HG02970 (cell line): Measurements from ENCODE around the gene FER1L5.

ENCODE experiments used
- ATAC-seq: cut with Tn5 transposase; IDR thresholded peaks from one replicate; pipeline ENCODE4 v1.9.1; 2021; ENCODE audit warnings: mild to moderate bottlenecking, moderate library complexity, moderate number of reproducible peaks; ENCODE audit not compliant: unreplicated experiment, low FRiP score

Gene FER1L5

DNA sequence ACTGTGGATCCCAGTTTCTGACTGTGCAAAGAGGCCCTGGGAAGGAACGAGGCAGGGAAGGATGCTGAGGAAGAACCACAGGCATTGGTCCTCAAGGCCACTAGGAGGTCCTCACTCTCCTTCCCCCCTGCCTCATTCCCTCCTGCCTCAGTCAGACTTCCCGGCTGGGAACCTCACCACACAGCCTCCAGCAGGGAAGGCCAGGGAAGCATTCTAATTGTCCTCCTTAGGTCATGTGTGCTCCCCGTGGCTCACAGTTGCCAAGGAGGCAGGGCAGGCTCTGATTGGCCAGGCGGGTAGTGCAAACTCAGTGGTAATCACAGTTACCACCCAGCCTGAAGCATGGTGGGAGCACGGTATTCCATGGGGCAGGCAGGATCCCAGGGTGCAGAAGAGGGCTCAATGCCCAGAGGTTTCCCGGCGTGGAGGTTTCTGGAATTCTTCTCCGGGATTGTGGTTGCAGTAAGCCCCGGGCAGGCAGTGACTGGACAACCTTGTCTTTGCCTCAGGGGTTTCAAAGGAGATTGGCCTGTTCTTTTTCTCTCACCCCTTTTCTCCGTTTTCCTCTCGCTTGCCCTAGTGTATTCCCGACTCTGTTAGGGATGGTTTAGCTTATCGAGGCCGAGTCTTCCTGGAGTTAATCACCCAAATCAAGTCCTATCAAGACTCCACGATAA is 27.1 kb downstream of the FER1L5 start:
- no peak for ATAC-seq

DNA sequence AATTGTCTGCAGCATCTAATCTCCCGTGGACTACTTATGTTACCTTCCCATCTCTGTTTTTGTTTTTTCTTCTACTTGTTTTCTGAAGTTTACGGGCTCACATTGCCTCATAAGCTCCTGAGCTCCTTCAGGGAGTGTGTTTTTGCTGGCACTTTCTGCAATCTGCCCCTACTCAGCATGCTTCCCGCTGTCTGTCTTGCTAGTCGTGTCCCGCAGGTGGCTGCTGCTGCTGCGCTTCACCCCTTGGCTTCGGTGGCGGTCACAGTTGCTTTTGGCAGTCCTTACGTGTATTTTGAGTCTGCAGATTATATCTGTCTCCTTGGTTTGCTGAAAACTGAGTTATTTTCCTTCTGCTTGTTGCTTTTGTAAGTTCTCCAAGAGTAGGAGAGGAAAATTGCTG is 37.3 kb downstream of the FER1L5 start:
- ATAC-seq, result no peak

DNA sequence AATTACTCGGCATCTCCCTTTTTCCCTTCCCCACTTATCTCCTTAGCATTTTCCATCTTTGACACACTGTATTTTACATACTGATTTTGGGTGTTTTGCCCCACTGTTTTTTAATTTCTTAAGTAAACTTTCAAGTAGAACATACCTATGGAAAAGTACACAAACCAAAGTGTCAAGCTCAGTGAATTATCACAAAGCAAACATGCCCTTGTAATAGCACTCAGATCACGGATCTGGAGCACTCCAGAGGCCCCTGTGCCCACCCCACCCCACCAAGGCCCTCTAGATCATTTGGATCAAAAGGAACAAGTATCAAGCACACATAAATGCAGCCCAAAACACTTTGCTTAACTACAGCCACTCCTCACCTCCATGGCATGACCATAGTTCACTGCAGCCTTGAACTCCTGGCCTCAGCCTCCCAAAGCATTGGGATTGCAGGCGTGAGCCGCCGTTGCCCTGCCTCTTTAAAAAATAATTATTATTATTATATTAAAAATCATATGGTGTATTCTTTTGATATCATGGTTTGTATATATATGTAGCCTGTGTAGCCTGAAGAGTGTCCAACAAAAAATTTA is 38.1 kb downstream of the FER1L5 start:
- ATAC-seq, result no peak

DNA sequence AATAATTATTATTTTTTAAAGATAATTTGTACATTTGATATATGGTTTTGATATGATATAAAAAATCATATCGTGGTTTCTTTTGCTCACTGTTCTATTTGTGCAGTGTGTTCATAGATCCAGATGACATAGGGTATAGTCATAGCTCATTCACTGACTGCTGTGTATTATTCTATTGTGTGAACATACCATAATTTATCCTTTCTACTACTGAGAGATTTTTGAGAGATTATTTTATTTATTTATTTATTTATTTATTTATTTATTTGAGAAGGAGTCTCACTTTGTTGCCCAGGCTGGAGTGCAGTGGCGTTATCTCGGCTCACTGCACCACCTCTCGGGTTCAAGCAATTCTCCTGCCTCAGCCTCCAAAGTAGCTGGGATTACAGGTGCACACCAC is 39.0 kb downstream of the FER1L5 start:
- no peak for ATAC-seq

DNA sequence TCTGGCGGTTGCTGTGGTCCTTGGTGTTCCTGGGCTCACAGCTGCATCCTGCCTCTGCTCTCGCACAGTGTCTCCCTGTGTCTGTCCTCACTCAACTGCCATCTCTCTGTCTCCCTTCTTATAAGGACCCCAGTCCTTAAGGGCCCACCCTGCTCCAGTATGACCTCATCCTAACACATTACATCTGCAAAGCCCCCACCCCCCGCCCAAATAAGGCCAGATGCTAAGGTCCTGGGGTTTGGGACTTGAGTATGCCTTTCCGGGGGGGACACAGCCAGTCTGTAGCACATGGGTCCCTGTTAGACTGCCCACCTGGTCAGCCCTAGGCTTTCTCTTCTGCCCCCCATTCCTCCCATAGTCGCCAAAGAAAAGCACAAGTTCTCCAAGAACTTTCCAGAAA is 40.7 kb downstream of the FER1L5 start:
- no peak for ATAC-seq

DNA sequence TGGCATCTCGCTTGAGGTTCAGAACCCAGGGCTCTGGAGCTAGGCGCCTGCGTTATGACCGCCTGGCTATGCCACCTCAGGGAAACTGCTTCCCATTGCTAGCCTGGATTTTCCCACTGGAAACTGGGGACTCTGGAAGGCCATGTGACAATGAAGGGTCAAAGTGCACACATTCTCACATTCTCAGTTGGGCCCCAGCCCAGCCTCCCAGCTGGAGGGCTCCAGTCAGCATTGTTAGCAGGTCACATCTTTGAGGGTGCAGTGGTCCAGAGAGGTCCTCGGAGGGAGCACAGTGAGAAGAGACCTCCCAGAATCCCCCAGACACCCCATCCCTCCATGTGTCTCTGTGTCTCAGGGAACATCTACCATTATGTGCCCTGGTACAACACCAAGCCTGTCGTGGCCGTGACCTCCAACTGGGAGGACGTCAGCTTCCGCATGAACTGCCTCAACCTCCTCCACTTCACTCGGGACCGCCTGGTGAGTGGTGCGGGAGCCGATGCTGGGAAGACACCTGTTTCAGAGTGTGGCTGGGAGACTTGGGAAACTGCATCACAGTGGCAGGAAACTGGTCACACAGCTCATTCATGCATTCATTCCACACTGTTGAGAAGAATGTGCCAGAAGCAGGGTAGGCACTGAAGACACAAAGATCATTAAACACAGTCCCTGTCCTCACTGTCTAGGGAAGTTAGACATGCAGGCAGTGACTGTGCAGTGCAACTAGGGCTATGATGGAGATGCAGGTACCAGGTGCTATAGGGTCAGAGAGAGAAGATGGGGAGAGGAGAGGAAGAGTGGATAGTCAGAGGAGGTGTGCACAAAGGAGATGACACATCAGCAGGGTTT is 41.6 kb downstream of the FER1L5 start:
- ATAC-seq, result no peak

DNA sequence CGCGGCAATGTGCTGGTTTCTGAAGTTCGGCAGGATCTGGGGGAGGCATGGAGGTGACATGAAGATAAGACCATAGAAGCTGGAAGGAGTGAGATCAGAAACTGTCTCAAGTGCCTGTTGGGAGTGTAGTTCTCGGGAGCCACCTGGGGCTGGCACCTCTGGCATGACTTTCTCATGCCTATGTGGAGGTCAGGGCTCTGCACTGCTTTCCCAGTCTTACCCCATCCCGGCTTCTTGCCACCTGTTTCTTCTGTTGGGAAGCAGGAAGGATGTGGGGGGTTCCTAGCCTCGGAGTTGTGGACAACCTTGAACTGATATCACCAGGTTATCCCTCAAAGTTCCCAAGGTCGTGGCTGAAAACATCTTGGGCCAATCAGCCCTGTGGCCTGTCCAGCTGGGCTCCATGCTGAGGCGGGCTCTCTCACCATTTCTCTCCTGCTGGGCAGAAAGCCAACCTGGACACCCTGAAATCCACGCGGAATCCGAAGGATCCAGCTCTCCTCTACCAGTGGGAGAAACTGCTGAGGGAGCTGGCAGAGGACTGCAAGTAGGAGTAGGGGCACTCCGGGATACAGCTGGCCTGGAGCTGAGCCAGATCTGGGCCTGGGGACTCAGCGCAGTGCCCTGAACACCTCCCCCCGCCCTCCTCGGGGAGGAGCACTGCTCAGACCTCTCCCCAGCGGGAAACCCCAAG is 42.5 kb downstream of the FER1L5 start:
- no peak for ATAC-seq

DNA sequence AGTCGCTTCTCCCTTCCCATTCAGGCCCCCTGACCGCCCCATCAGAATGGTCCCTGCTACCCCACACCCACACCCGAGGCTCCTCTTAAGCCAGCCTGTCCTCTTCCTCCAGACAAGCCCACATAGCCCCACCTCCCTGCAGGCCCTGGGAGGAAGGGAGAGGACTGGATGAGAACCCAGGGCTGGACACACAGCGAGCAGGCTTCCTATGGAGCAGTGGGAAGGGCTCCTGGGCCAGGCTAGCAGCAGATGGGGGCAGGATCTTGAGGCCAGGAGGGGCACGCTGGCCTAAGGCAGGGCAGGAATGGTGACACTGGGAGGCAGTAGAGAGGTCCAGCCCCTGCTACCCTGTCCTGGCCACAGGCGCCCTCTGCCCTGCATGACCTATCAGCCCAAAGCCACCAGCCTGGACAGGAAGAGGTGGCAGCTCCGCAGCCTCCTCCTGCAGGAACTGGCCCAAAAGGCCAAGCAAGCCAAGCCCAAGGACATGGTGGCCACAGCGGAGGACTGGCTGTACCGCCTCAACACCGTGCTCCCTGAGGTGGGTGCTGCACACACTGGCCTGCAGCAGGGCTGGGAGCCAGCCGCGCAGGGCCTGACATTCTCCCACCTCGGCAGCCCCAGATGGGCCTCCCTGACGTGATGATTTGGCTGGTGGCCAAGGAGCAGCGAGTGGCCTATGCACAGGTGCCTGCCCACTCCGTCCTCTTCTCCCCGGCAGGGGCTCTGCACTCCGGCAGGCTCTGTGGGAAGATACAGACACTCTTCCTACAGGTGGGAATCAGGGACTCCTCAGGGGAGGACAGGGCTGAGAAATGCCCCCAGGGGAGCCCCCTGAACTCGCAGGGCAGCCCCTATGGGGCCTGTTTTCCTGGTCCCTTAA is 43.3 kb downstream of the FER1L5 start:
- ATAC-seq, result no peak

DNA sequence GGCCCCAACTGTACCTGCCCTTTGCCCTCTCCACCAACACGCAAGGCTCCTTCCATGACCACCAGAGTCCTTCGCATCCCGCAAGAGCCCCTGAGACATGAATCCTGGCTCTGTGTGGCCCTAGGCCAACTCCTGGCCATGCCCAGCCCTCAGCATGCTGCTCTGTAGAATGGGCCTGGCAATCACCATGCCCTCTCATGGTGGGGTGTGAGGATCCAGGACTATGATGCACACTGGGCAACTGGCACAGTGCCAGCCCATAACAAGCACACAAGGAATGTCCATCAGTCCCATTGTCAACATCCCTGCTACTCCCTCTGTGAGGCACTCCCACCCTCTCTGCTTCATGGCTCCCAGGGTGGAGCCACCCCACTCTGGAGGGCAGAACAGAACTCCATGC is 44.7 kb downstream of the FER1L5 start:
- no peak for ATAC-seq

DNA sequence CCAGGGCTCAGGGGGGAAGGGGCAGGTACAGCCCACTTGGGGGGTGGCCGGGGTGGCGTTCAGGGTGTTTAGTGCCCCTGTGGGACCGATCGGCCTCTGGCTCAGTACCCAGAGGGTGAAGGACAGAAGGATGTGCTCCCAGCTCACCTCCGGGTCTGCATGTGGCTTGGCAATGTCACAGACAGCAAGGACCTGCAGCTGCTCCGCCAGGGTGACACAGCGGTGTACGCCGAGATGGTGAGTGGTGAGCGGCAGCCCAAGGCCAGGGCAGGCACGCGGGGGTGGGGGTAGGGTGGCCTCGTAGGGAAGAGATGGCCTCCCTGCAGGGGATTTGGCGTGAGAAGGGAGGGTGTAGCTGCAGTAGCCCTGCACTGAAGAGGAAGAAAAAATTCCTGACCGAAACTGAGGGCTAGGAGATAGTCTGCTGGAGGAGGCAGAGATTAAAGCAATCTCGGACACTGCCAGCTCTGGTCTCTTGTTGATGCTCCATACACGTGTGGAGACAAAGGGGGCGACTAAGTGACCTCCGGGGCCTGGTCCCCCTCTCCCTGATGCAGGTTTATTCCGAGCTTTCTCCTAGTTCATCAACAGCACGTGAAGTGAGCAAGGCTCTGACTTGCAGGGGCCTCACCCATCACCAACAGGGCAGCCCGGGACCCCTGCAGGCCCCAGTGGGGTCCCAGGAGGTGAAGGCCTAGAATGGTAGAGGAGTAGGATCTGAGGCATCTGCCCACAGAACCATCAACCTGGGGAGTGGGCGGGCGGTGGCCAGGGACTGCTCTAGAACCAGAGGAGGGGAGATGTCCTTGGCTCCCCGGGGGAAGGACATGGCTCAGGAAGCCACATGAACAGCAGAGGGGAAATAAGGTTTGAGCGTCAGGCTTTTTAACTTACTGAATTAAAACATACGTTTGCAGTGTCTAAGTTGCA is 45.4 kb downstream of the FER1L5 start:
- no peak for ATAC-seq

DNA sequence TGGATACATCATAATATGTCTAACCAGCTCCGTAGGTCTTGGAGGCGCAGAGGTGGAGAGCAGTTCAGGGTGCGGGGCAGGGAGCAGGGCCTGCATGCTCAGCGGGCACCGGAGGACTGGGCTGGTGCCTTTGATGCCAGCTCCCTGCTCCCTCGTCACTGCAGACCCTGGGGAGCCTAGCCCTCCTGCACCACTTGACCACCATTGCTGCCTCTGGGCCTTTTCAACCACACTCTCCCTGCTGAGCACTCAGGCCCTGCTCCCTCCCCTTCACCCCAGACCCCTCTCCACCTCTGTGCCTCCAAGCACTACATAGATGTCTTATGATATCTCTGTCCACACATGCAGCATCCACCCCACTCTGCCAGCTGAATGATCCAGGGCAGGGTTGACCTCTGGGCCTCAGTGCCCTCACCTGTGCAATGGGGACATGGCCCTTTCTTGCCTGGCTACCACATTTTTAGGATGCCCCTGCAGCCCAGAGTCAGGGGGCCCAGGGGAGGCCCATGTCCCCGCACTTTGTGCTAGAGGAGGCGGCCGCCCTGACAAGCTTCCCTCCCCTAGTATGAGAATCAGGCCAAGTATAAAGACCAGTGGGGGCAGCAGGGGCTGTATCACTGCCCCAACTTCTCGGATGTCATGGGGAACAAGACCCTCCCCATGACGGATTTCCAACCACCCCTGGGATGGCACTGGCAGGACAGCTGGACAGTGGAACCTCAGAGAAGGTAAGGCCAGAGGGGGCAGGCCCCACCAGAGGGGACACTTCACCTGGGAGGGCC is 46.3 kb downstream of the FER1L5 start:
- ATAC-seq, result no peak

DNA sequence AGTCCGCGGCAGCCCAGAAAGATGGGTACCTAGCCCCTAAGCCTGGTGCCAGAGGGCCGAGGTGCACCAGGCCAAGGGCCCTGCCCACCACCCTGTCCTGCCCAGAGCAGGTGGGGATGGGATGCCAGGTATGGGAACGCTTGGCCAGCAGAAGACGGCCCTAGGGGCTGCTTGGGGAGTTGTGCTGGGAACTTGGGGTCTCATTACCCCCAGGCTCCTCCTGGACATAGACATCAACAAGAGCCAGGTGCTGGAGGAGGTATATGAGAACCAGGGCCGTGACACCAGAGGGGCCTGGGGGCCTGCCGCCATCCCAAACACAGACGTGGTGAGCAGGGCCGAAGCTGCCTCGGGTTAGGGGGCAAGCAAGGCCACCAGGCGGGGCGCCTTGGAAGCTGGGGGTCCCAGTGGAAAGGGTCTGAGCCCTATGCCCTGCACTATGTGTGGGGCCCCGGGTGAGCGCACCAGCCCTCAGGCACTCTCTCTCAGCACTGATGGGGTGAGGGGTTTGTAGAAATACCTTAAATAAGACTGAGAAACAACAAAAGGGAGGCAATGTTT is 46.9 kb downstream of the FER1L5 start:
- ATAC-seq, result no peak

DNA sequence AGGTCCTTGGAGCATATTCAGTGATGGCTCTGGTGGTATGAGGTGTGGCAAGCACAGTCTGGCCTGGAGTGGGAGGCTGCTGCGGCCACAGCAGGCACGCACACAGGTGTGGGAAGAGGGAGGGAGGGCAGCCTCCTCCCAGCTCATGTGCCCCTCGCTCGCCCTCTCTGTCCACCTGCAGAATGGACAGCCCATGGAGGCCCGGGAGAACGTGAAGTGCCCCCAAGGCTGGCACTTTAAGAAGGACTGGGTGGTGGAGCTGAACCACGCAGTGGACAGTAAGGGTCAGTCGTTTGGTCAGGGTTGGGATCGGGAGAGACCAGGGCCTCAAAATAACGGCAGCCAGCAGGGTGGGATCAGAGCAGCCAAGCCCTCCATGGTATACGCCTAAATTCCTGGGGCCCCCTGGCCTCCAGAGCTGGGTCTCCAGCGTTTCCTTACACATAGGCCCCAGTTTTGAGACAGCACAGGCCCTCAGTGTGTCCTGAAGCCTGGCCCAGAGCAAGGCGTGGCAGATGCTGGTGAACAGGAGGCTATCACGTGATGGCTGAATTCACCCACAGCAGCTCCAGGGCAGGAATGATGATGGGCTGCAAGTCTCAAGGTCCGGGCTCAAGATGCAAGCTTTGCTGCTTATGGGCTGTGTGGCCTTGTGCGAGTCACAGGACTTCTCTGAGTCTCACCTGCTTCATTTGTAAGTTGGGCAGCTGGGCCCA is 47.9 kb downstream of the FER1L5 start:
- ATAC-seq, result no peak

DNA sequence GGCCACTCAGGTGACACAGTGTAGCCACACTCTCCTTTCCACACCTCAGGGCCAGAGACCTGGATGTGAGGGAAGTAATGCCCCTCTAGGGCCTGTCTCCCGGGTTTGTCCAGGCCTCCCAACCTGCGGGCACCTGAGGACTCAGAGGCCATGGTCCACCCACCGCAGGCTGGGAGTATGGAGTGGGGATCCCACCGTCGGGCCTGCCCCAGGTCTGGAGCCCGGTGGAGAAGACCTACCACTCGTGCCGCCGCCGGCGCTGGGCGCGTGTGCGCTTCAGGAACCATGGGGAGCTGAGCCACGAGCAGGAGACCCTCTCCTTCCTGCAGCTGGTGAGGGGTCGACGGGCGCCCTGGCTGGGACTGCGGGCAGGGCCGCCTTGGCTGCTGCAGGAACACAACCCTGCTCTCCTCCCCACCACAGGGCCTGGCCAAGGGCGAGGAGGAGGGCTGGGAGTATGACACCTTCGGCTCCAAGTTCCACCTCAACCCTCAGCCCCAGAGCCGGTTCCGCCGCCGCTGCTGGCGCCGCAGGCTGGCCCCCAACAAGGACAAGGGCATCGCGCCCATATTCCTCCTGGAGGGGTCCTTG is 48.6 kb downstream of the FER1L5 start:
- ATAC-seq, result no peak

DNA sequence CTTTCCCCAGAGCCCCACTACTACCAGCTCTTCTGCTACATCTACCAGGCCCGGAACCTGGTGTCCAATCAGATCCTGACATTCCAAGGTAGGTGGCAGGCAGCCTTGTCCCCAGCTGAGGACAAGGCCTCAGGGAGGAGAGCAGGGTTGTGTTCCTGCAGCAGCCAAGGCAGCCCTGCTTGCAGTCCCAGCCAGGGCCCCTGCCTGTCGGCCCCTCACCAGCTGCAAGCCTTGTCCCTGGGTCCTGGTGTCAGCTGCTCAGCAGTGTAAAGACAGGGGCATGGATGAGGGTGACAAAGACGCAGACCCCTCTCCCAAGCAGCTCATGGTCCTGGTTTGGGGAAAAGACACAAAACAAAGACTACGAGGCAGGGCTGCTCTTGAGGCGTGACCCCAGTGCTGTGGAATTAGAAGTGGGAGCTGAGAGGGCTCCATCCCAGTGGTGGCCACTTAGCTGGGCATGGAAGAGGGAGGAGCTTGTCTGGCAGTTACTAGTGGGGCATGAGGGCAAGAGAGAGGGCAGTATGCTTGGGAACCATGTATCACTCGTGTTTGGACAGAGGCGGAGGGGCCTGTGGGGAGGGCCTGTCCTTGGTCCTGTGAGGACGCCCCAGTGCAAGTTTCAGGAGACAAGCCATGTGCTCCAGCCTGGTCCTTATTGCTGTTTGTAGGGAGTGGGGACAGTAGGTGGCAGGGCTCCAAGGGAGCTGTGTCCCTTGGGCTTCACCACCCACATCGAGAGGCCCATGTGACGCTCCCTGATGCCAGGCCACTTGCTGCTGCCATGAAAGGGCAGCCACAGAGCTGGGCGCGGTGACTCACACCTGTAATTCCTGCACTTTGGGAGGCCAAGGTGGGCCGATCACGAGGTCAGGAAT is 49.8 kb downstream of the FER1L5 start:
- ATAC-seq, result no peak
